Measurements from ENCODE around the gene BLTP3B.

DNA sequence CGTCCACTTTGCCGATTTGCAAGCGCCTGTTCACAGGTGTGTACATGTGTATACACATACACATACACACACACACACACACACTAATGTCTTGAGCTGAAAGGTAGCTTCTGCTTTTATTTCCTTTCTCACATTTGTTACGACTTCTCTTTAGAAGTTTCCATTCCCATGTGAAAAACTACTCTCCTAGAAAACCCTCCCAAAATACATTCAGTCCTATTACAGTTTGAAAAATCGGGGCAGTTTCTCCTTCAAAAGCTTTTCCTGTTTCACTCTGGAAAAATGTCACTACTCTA lies 3.9 kb downstream of the BLTP3B start:
- TF ChIP-seq, protein P1, sequence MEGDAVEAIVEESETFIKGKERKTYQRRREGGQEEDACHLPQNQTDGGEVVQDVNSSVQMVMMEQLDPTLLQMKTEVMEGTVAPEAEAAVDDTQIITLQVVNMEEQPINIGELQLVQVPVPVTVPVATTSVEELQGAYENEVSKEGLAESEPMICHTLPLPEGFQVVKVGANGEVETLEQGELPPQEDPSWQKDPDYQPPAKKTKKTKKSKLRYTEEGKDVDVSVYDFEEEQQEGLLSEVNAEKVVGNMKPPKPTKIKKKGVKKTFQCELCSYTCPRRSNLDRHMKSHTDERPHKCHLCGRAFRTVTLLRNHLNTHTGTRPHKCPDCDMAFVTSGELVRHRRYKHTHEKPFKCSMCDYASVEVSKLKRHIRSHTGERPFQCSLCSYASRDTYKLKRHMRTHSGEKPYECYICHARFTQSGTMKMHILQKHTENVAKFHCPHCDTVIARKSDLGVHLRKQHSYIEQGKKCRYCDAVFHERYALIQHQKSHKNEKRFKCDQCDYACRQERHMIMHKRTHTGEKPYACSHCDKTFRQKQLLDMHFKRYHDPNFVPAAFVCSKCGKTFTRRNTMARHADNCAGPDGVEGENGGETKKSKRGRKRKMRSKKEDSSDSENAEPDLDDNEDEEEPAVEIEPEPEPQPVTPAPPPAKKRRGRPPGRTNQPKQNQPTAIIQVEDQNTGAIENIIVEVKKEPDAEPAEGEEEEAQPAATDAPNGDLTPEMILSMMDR (IDR thresholded peaks at IDR 0.05), result no peak
- TF ChIP-seq POLR2AphosphoS5 (IDR thresholded peaks at IDR 0.05) (no peak), POLR2A (IDR thresholded peaks at IDR 0.05) (no peak)
